Inflammatory macrophage (primary cell): ENCODE data around the gene SPEG.

Experiments
- DNase-seq, 2 donors: peaks; one replicate each; pipeline ENCODE4 v3.0.0-alpha.2; 2020 to 2022

SPEG gene

GRCh38 chr2:219536967-219537366, 102.3 kb downstream of the SPEG start:
- no peak for DNase-seq

GRCh38 chr2:219537657-219538488, 103.2 kb downstream of the SPEG start:
- no peak for DNase-seq

GRCh38 chr2:219538504-219538951, 103.9 kb downstream of the SPEG start:
- DNase-seq = no peak

GRCh38 chr2:219538956-219539788, 104.5 kb downstream of the SPEG start:
- DNase-seq = no peak

- DNase-seq = no peak
Measured at GRCh38 chr2:219539926-219540678, 105.5 kb downstream of the SPEG start.

- DNase-seq = no peak
Measured at GRCh38 chr2:219540784-219541504, 106.3 kb downstream of the SPEG start.

- DNase-seq = peak; percentile 66 to 71
Measured at GRCh38 chr2:219541611-219542180, 107.1 kb downstream of the SPEG start.

GRCh38 chr2:219542931-219543595, 108.4 kb downstream of the SPEG start:
- DNase-seq = peak in 1 of 2 donors; percentile 0

- peak; percentile 85 to 93 for DNase-seq
Measured at GRCh38 chr2:219543596-219544358, 109.1 kb downstream of the SPEG start, which contains the start of the genes CHPF and TMEM198. Gene CHPF, minus strand, starts transcription at chr2:219543809. Its CDS starts 271 bp downstream, at chr2:219543538. Gene TMEM198, plus strand, starts transcription at chr2:219544028. Its CDS starts 700 bp downstream, at chr2:219544728.

GRCh38 chr2:219544567-219544966, 109.9 kb downstream of the SPEG start:
- no peak for DNase-seq

GRCh38 chr2:219545295-219545942, 110.8 kb downstream of the SPEG start:
- no peak for DNase-seq

GRCh38 chr2:219545943-219546352, 111.3 kb downstream of the SPEG start:
- no peak for DNase-seq

GRCh38 chr2:219547621-219548020, 113.0 kb downstream of the SPEG start:
- no peak for DNase-seq
